GM18519 (cell line): Measurements from ENCODE around the gene FITM1.

Experiments used
- ATAC-seq: cut with Tn5 transposase; IDR thresholded peaks from one replicate; pipeline ENCODE4 v1.9.1; 2021; ENCODE audit warnings: mild to moderate bottlenecking, moderate library complexity; ENCODE audit not compliant: unreplicated experiment, low FRiP score

The FITM1 gene

GRCh38 chr14:24156840-24157239 lies 26.4 kb downstream of the FITM1 start:
- no peak for ATAC-seq

DNA sequence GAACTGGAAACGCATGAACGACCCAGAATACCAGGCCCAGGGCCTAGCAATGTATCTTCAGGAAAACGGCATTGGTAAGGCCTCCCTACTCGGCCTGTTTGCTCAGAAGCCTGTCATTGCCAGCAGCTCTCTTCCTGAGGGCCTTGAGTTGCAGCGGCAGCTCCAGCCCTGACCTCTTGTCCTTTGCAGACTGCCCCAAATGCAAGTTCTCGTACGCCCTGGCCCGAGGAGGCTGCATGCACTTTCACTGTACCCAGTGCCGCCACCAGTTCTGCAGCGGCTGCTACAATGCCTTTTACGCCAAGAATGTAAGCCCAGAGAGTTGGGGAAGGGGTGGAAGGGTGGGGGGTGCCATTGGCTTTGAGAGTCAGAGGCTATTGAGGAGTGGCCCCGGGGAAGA lies 26.9 kb downstream of the FITM1 start:
- ATAC-seq: no peak

DNA sequence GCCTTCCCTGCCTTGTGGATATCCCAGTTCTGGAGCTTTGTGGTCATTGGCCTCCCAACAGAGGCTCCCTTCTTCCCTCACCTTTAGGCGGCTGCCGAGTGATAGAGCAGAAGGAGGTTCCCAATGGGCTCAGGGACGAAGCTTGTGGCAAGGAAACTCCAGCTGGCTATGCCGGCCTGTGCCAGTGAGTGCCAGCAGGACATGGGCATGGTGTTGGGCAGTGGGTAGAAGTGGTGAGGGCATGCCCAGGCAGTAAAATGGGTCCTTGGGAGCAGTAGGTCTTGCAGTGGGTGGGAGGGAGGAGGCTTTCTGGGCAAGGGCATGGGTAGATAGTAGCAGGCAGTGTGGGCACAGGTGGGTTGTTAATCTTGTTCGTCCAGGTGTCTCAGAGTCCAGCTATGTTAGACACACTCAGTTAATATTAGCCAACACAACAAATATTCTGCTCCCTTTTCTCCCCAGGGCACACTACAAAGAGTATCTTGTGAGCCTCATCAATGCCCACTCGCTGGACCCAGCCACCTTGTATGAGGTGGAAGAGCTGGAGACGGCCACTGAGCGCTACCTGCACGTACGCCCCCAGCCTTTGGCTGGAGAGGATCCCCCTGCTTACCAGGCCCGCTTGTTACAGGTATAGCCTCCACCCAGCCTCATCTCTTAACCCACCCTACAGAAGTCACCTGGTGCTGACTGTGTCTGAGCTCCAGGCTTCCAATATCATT lies 29.5 kb downstream of the FITM1 start:
- no peak for ATAC-seq

- no peak for ATAC-seq
Observed at GRCh38 chr14:24160499-24160849, 30.0 kb downstream of the FITM1 start.

- ATAC-seq: peak; percentile 58
Observed at GRCh38 chr14:24160850-24161804, 30.7 kb downstream of the FITM1 start, which contains the start of gene IRF9. IRF9 (plus strand) TSS chr14:24161265; CDS start chr14:24162145, 880 bp downstream.

DNA sequence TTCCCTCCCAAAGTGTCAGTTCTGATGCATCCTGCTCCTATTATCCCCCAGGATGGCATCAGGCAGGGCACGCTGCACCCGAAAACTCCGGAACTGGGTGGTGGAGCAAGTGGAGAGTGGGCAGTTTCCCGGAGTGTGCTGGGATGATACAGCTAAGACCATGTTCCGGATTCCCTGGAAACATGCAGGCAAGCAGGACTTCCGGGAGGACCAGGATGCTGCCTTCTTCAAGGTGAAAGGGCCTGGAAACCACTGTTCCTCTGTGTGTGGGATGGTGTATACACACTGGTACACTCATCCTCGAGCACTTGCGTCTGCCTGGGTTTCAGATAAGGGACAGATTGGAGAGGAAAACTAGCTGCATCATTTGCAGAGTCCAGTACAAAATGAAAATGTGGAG lies 31.6 kb downstream of the FITM1 start:
- no peak for ATAC-seq

DNA sequence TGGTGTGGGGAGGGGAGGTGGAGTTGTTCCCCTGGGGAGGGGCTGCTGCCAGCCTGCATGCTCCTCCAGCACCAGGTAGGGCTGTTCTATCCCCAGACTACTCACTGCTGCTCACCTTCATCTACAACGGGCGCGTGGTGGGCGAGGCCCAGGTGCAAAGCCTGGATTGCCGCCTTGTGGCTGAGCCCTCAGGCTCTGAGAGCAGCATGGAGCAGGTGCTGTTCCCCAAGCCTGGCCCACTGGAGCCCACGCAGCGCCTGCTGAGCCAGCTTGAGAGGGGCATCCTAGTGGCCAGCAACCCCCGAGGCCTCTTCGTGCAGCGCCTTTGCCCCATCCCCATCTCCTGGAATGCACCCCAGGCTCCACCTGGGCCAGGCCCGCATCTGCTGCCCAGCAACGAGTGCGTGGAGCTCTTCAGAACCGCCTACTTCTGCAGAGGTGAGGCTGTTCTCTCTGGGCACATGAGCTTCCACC lies 34.1 kb downstream of the FITM1 start:
- ATAC-seq: no peak

GRCh38 chr14:24165785-24166184 lies 35.3 kb downstream of the FITM1 start:
- ATAC-seq: no peak

GRCh38 chr14:24167469-24168114 lies 37.1 kb downstream of the FITM1 start:
- no peak for ATAC-seq

- ATAC-seq: peak; percentile 51
Observed at GRCh38 chr14:24171422-24172260, 41.2 kb downstream of the FITM1 start, which contains the start of gene REC8. REC8 (plus strand) TSS chr14:24172080; CDS start chr14:24172553, 473 bp downstream.

DNA sequence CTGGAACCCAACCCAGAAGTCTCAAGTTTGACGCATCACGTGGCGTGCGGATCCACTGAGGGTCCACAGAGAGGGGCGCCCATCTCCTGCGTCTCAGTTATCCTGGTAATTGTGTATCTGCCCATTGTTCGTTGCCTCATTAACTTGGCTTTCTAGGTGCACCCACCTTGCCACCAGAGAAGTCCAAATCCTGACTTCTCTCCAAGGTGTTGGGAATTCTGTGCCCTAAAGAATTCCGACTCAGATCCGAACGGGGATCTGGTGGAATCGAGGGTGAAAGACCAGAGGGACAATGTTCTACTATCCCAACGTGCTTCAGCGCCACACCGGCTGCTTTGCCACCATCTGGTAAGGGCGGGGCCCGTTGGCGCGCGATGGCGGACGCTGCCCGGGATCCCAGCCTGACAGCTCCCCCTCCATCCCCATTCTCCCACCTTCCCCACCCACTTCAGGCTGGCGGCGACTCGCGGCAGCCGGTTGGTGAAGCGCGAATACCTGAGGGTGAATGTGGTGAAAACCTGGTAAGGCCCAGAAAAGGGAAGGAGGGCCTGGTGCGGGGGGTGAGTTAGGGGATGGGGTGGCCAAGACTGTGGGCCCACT lies 41.9 kb downstream of the FITM1 start:
- ATAC-seq: no peak

DNA sequence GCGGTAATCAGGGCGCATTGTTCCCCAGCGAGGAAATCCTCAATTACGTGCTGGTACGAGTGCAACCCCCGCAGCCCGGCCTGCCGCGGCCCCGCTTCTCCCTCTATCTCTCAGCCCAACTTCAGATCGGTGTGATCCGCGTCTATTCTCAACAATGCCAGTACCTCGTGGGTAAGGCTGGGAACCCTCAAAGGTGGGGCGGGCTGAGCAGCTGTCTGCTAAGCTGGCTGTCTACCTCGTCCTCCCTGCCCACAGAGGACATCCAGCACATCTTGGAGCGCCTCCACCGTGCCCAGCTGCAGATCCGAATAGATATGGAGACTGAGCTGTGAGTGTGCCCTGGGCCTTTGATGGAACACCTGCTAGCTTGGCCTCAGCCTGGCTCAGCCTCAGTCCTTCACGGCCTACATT lies 42.4 kb downstream of the FITM1 start:
- no peak for ATAC-seq

- no peak for ATAC-seq
Observed at GRCh38 chr14:24176599-24176998, 46.1 kb downstream of the FITM1 start.

GRCh38 chr14:24177041-24177825 lies 46.8 kb downstream of the FITM1 start:
- ATAC-seq: no peak

DNA sequence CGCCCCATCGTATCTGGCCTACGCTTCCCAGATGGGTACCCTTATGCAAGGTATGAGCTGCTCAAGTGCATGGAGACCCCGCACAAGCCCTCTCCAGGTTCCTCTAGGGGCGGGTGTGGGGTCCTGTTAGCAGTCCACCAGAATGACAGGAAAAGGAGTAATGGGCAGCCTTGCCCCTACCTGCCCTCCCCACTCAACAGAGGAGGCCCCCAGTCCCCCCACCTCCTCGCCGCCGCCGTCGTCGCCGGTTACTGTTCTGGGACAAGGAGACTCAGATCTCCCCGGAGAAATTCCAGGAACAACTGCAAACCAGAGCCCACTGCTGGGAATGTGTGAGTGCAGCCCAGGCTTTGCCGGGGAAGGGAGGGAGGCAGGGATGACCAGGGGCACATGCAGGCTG lies 47.4 kb downstream of the FITM1 start:
- no peak for ATAC-seq

GRCh38 chr14:24178399-24179178 lies 48.1 kb downstream of the FITM1 start:
- no peak for ATAC-seq

DNA sequence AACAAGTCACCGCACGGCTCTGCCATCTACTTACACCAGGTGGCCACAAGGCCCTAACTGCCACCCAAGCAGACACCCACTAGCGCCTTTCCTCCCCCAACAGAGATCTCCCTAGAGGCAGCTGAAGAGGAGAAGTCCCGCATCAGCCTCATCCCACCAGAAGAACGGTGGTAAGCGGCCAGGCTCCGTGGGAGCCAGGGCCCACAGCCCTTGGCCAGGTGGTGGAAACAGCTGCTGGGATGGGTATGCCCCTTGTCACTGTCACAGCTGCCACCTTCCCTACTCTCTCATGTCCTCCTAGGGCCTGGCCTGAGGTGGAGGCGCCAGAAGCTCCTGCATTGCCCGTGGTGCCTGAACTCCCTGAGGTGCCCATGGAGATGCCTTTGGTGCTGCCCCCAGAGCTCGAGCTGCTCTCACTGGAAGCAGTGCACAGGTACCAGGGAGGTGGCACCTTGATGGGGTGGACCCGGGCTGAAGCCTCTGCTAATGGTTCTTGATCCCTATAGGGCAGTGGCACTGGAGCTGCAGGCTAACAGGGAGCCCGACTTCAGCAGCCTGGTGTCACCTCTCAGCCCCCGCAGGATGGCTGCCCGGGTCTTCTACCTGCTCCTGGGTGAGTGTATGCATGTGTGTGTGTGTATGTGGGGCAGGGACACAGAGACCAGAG lies 49.0 kb downstream of the FITM1 start:
- ATAC-seq: no peak
